NCI-H2029 treated with DMSO at 0.1 percent for 48 hours (cell line): ENCODE data around the gene NXT1.
"Not testable (repeated sequence)": the region's sequence is repeated elsewhere in the genome, so short reads cannot be mapped to it uniquely, and the experiment has no call there.

ENCODE experiments used
- DNase-seq: peaks from one replicate; lab custom pipeline; 2025; lab: John Stamatoyannopoulos, UW

The NXT1 gene

GRCh38 chr20:23331450-23332350 lies 18.9 kb upstream of the NXT1 start:
- no peak for DNase-seq

GRCh38 chr20:23332467-23332866 lies 18.1 kb upstream of the NXT1 start:
- DNase-seq = no peak

GRCh38 chr20:23334111-23334510 lies 16.5 kb upstream of the NXT1 start:
- DNase-seq = no peak

- DNase-seq = no peak
Measured at GRCh38 chr20:23335521-23335920, 15.1 kb upstream of the NXT1 start.

- no peak for DNase-seq
Measured at GRCh38 chr20:23336476-23336875, 14.1 kb upstream of the NXT1 start.

GRCh38 chr20:23337312-23337711 lies 13.3 kb upstream of the NXT1 start:
- DNase-seq = no peak

- DNase-seq = no peak
Measured at GRCh38 chr20:23339986-23340385, 10.6 kb upstream of the NXT1 start.

- no peak for DNase-seq
Measured at GRCh38 chr20:23340524-23340923, 10.1 kb upstream of the NXT1 start.

GRCh38 chr20:23341073-23341472 lies 9.5 kb upstream of the NXT1 start:
- no peak for DNase-seq

GRCh38 chr20:23343590-23343989 lies 7.0 kb upstream of the NXT1 start:
- DNase-seq = no peak

- no peak for DNase-seq
Measured at GRCh38 chr20:23344336-23344735, 6.3 kb upstream of the NXT1 start.

GRCh38 chr20:23346002-23346401 lies 4.6 kb upstream of the NXT1 start:
- no peak for DNase-seq

GRCh38 chr20:23347791-23348190 lies 2.8 kb upstream of the NXT1 start:
- DNase-seq = no peak

GRCh38 chr20:23348510-23348909 lies 2.1 kb upstream of the NXT1 start:
- DNase-seq = not testable (repeated sequence)

GRCh38 chr20:23349338-23350195 lies 1.0 kb upstream of the NXT1 start:
- DNase-seq = peak; percentile 24

GRCh38 chr20:23350904-23351838 lies 580 bp downstream of the NXT1 start:
- peak; percentile 47 for DNase-seq

- no peak for DNase-seq
Measured at GRCh38 chr20:23356203-23356602, 5.6 kb downstream of the NXT1 start.

GRCh38 chr20:23357767-23358562 lies 7.4 kb downstream of the NXT1 start:
- DNase-seq = peak; percentile 89

- DNase-seq = no peak
Measured at GRCh38 chr20:23358563-23358906, 7.9 kb downstream of the NXT1 start.

- DNase-seq = no peak
Measured at GRCh38 chr20:23358923-23359593, 8.5 kb downstream of the NXT1 start.

GRCh38 chr20:23360531-23360930 lies 9.9 kb downstream of the NXT1 start:
- DNase-seq = no peak
